Mammary epithelial cell (primary cell): ENCODE measurements around the gene RANGAP1.

Source experiments
- CTCF ChIP-seq, 2 donors: IDR thresholded peaks in 1 of 2; conservative IDR thresholded peaks in 1 of 2; 2 replicates each; pipeline ENCODE4 v1.5.1; 2011 to 2012; ENCODE audit warnings: inconsistent platforms in 2 of 2, low read length in 2 of 2, mild to moderate bottlenecking in 2 of 2, control low read depth in 1 of 2, low read depth in 1 of 2; ENCODE audit not compliant: insufficient read depth in 1 of 2; ENCODE audit errors: extremely low read depth in 1 of 2
- EZH2 ChIP-seq: IDR thresholded peaks from 2 replicates; pipeline ENCODE4 v1.6.1; 2012; ENCODE audit warnings: low read length, inconsistent platforms, borderline replicate concordance

GRCh38 chr22:41239443-41240128 lies 46.4 kb downstream of the RANGAP1 start:
- no peak for TF ChIP-seq CTCF (conservative IDR thresholded peaks at IDR 0.05 in 1 of 2, IDR thresholded peaks at IDR 0.05 in 1 of 2; ENCODE audit: extremely low read depth in 1 of 2, insufficient read depth in 1 of 2, low read depth in 1 of 2, low read length in 2 of 2)
- TF ChIP-seq EZH2, result no peak
